Renal pelvis (tissue), 4 donors: ENCODE measurements around the gene FOXC1. TPM values are rescaled to one million over a fixed set of nuclear protein-coding genes. Genes with fewer than 3 reads are reported as not detected.

Experiments used
- DNase-seq: peaks from one replicate; pipeline ENCODE4 v3.0.0-alpha.2; 2013
- polyA plus RNA-seq, 3 donors: library from polyadenylated mRNA; unstranded; fragments of 120-200 nt; gene quantifications; one replicate each; pipeline ENCODE4 v1.2.1, GENCODE V29; 2013; ENCODE audit not compliant: insufficient read length in 3 of 3

FOXC1 gene
- polyA plus RNA-seq, 3 donors = 74.7 to 77.6 (median 76.7) TPM

DNA sequence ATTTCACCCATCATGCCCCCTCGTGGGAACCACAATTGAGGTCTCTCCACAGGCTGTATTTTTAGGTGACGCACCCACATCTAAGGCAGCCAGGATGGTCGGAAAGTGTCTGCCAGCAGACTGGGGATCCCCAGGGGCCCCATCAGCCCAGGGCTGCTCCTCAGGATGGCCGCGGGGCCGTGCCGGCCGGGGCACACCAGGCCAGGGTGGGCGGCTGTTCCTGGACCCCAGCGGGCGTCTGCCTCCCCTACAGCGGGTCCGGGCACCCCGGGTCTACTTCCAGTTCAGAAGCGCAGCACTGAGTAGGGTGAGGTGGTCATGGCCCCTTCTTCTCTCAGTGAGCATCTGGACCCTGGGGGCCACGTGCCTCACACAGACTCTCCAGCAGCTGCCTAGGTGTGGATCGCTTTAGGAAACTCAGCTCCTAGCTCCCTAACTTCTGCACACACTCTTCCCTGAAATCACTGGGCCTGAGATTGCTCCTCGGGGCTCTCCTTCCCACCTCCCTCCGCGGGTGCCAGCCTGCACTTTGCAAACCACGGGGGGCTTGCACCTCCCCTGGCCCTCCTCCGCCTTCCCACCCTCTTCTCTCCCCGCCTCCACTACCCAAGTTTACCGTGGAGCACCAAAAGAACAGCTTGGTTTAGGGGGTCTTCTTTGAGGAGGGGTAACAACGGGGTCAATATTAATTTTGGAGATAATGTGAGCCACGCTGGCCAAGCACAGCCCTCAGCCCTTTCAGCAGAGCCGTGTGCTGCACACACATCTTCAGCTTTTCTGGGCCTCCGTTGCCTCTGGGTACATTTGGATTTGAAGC is 14.2 kb upstream of the FOXC1 start:
- no peak for DNase-seq

DNA sequence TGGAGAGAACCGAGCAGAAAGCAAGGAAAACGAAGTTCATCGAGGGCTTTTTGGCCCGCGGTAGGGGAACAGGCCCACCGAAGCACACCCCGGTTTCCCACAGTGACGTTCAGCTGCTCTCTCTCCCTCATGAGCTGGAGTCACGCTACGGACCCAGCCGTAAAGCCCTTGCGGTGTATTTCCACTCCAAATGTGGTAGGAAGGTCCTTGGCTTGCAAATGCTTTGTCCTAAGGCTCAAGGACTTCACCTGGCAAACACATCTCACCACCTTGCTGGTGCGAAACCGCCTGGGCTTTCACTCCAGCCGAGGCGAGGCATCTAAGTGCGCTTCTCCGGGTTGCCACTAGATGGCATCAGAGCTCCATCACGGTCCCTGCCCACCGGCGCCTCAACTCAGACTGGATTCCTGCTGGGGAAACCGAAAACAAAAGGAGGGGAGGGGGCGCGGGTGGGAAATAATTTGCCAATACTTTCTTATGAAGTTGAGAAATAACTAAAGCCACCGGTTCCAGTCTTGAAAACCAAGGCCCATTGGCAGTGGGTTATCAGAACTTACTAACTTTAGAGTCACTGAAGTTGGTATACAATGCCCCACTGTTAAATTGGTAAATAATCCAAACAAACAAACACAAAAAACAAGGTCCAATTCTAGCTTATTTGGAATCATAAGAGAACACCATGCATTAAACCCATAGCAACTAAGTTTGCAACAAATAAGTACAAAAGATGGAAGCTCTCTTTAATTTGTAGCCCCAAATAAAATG is 13.4 kb upstream of the FOXC1 start:
- DNase-seq = no peak

GRCh38 chr6:1597121-1597744 is 12.5 kb upstream of the FOXC1 start:
- no peak for DNase-seq

GRCh38 chr6:1597924-1598323 is 11.8 kb upstream of the FOXC1 start:
- no peak for DNase-seq

DNA sequence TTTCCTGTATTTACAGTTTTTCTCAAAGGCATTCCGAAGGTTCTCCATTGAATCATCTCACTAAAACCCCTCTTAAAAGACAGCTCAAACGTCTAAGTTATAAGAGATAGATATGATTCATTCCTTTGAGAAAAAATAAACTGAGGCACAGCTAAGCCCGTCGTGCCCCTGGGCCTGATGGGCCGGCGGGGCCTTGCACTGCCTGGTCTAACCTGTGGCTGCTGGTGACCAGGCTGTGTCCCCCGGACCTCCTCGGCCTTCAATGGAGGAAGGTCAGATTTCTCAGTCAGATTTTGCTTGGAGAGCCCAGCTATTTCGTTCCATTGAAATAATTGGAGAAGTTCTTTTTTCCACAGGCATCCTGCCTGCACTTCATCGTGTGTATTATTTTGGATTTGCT is 11.3 kb upstream of the FOXC1 start:
- no peak for DNase-seq

GRCh38 chr6:1598886-1599285 is 10.8 kb upstream of the FOXC1 start:
- no peak for DNase-seq

DNA sequence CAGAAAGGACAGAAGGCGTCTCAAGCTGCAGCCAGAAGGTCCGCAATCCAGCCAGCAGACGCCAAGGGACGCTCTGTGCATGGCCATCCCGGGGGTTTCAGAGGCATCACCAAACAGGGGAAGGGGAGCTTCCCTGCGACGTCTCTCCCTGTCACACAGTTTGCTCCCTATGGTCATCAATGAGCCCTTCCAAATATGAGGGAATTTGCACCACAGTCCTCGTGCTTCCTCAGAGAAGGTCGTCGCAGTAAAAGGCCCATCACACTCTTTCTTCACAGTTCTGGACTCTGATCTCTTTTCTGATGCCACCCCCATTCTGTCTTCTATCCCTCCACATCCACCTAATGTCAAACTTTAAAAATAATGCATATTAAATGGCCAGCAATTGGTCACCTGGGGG is 10.2 kb upstream of the FOXC1 start:
- DNase-seq = no peak

- DNase-seq = no peak
Observed at GRCh38 chr6:1600063-1600763, 9.5 kb upstream of the FOXC1 start.

DNA sequence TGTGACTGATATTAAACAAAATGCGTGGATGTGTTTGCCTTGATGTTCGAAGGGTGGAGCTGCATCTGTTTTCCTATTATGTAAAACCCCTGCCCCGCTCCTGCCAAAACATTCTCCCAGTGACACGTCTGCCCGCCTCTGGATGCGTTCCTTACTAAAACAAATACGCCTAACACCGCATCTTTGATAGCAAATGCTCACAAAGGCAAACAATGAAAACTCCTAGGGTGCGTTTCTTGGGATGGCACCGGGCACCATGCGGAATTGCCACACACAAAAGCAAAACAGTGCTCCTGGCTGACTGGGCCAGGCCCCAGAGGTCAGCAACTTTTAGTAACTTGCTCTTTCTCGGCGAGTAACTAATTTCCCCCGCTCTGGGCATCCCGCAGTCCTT is 9.0 kb upstream of the FOXC1 start:
- DNase-seq = no peak

DNA sequence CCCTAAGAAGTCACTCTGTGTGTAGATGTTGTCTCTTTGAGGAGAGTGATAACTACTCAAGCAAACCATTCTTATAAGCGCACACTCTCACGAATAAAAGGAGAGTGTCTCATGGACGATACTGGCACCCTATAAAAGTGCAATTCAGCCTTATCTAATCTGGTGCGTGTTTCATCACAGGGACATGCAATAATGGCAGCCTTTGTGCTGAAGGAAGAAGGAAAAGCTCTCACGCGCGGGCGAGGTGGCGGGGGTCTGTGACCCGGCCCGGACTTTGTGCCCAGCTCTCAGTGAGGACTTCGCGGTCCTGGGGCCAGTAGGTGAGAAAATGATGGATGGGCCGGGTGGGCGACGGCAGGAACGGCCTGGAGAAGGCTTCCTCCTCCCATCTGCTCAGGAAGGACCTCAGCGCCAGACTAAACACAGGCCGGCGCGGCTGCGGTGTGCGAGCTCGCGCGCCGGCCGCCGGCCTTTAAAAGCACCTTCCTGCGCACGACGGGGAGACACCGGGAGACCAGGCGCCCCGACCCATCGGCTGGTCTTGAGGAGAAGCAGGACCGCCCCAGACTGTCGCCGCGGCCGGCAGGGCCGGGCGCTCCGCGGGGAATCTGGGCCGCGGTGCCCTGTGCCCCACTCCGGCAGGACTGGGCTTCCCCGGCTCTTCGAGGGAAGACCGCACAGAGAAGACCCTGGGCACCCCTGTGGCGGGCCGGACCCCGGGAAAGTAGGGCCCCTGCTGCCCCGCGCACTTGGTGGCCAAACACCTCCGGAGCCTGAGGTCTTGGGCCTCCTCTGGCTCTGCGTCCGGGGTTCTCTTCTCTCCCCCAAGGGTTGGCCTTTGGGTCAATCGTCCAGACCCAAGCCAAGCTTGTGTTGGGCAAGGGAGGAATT is 8.3 kb upstream of the FOXC1 start:
- DNase-seq = no peak

DNA sequence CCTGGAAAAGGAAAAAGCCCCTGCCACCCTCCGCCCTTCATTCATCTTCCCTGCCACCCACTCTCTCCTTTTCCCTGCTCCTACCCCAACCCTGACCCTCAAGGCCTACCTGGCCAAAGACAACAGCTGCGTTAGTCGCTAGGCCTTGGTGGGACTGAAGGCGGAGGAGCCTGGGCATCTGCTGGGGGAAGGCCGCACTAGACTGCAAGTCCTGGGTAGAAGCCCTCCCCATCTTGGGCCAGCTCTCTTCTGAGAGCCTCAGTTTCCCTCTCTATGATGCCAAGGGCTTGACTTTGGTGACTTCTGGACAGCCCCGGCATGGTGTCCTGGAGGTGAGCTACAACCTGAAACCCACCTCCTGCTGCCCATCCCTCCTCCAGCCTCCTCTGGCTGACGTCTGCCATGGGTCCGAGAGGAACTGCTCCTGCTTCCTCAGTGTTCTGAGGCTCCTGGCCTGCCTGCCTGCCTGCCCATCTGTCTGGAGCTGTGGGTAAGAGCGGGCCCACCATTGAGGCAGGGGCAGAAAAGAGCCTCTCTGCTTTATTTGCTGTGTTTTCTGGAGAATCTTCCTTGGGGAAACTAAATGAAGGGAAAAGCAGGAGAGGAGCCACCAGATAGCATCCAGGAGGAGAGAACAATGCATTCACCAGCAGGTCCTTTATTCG is 7.5 kb upstream of the FOXC1 start:
- DNase-seq = no peak

GRCh38 chr6:1603708-1604107 is 6.0 kb upstream of the FOXC1 start:
- no peak for DNase-seq

GRCh38 chr6:1604158-1605003 is 5.3 kb upstream of the FOXC1 start:
- DNase-seq = no peak

- DNase-seq = no peak
Observed at GRCh38 chr6:1605004-1605892, 4.5 kb upstream of the FOXC1 start.

- no peak for DNase-seq
Observed at GRCh38 chr6:1605893-1606779, 3.6 kb upstream of the FOXC1 start.

- no peak for DNase-seq
Observed at GRCh38 chr6:1606780-1607515, 2.8 kb upstream of the FOXC1 start.
